8988T (cell line): ENCODE results near the gene NEO1.

Experiments used
- DNase-seq: peaks from one replicate; pipeline ENCODE4 v3.0.0; 2011

The NEO1 gene

DNA sequence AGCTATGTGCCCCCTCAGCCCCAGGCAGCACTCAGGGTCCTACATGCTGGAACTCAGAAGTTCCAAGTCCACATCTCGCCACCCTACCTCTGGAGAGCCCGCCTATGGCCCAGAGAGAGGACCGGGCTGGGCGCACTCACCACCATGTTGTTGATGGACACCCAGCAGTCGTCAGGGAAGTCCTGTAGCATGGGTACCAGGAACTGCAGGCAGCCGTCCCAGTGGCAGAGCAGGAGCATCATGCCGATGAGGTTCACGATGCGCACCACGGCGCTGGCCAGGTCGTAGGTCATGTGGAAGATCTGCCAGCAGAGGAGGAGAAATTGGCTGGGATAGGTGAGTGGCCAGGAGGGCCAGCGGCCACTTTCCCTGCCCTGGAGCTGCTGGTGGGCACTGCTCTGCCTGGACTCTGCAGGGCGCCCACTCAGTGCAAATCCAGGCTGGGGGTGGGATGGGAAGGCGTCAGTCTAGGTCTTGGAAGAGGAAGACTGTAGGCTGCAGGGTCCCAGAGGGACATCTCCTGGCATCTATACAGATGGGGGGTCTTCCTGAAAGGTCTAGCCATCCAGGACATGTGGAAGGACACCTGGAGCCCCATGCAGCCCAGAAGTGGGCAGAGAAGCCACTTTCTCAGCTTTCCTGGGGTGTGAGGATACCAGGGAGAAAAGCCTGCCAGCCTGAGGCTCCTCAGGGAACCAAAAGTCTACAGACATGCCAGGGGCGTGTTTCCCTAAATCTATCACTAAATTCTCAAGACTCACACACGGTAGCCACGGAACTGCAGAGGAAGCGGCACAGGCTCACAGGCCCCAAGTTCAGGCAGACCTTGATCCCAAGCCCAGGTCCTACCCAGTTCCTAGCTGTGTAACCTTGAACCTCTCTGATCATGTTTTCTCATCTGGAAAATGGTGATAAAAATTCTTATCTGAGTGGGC, 280.0 kb downstream of the NEO1 start:
- no peak for DNase-seq

DNA sequence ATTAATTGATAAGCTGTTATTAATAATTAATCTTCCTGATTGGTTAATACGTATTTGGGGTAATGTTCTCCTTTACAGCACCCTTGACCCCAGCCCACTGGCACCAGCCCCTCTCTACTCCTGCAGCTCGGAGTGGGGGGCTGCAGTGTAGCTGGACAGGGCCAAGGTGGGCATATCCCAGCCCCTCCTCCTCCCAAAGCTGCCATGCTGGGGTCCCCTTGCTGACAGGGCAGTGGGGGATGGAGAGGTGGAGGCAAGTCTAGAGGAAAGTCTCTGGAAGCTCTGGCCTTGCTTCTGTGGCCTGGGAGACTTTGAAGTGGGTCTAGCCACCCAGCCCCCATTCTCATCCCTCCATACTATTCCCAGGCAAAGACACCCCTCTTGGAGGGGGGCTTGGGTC, 280.7 kb downstream of the NEO1 start:
- DNase-seq, result no peak

DNA sequence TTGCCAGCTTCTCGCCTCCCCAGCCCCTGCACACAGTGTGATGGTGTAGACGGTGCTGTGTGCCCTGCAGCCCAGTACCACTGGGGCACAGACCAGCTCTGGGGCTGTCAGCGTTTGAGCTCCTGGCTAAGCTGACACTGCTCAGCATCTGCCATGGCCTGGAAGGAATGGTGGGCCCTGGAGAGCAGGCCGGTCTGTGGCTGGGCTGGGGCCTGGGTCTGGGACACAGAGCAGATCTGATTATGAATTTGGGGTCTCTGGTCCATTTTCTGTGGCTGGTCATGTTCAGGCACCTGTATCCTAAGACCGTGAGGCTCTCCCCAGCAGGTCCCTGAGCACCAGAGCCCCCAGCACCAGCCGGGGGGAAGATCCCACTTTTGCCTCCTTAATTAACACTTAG, 281.8 kb downstream of the NEO1 start:
- DNase-seq, result no peak

DNA sequence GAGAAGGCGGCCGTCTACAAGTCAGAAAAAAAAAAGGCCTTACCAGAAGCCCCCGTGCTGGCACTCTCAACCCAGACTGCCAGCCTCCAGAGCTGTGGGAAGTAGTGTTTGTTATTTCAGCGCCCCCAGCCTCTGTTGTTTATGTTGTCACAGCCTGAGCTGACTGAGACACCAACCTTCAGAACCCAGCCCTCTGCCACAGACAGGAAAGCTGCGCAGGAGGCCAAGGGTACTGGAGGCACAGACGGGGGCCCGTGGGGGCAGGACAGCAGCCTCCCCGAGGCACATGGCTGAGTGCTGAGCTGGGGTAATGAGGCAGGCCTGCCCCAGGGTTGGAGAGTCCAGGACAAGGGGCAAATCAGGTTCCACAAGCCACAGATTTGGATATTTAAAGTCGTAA, 282.8 kb downstream of the NEO1 start:
- no peak for DNase-seq

DNA sequence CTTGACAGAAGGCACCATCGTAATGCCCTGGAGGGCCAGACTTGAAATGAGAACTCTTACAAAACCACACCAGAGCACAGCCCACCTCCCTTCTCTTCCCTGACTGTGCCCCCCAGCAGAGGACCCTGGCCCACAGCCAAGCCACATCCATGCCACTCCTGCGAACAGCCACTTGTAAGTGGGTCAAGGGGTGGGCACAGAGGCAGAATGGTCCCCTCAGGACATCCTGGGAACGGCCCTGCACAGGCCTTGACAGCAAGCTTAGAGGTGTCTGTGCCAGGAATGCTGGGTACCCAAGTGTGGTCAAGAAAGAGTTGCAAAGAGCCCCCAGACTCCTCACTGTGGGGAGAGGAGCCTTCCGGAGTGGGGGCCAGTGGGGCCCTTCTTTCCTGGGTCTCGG, 283.2 kb downstream of the NEO1 start:
- DNase-seq, result no peak

DNA sequence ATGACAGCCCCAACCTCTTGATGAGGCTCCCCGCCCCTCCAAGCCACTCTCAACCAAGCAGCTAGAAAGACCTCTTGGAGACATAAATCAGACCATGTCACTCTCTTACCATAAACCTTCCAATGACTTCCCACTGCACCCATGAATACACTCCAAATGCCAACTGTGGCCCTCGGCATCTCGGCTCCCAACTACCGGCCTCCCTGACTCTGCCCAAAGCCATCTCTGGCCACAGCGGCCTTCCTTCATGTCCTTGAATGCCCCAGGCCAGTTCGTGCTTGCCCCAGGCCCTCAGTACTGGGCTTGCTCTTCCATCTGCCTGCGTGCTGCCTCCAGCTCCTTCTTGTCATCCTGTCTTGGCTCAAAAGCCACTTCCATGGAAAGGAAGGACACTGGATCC, 284.5 kb downstream of the NEO1 start:
- no peak for DNase-seq

DNA sequence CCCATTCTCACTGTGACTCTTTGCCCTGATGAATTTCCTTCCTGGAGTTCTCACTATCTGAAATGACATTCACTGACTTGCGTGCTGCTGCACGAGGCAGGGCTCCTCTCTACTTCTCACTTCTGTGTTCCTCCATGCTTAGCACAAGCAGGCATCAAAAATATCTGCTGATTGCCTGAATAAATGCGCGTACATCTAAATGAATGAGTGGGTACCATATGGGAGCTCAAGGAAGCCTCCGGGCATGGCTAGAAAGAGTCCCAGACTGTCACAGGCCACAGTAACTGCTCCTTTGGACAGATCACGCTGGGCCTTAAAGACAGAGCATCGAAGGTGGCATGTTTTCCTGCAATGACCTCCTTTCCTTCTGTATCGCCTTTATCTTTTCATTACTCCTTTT, 284.9 kb downstream of the NEO1 start:
- DNase-seq, result no peak

DNA sequence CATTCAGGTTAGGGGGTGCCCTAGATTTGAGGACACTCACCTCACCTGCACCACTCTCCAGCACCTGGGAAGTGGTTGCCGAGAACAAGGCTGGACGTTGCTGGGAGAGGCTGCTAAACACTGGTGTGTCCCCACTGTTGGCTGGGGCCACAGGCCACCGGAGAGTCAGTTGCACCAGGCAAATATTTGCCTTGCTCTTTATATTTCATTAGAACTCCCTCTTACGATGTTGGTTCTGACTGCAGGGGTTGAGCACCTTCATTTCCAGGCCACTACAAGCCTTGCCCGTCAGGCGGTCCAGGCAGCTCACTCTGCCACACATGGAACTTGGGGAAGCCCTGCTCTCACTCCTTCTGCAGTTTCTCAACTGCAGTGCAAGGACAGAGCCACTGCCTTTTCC, 285.8 kb downstream of the NEO1 start:
- no peak for DNase-seq

DNA sequence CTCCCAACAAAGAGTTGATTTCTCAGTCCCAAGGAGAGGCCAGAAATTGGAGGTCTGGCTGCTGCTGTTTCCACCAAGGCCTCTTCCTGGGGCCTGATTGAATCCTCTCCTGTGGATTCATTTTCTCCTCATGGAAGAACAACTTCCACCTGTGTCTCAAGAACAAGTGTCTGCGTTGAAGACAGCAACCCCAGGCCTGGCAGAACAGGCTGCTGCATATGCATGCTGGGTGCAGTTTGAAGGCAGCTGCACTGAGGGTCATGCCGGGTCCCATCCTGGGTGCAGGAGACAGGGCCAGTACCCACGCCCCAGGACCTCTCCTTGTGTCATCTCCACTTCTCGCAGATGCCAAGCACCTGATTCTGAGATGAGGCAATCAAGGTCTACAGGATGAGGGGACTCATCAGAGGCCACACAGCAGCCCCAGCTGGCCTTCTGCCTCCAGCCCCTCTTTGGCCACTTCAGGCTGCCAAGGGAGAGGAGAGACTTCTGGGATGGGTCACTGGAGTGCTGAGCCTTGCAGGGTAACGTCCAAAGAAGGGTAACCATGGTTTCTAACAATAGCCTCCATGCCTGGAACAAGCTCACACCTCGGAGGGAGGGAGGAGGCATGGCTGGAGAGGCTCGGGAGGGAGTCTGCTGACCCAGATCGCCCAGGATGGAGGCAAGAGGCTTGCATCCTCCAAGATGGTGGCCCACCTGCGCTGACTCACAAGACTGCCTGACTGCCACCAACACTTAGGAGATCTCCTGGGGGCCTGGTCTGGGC, 286.5 kb downstream of the NEO1 start:
- no peak for DNase-seq

DNA sequence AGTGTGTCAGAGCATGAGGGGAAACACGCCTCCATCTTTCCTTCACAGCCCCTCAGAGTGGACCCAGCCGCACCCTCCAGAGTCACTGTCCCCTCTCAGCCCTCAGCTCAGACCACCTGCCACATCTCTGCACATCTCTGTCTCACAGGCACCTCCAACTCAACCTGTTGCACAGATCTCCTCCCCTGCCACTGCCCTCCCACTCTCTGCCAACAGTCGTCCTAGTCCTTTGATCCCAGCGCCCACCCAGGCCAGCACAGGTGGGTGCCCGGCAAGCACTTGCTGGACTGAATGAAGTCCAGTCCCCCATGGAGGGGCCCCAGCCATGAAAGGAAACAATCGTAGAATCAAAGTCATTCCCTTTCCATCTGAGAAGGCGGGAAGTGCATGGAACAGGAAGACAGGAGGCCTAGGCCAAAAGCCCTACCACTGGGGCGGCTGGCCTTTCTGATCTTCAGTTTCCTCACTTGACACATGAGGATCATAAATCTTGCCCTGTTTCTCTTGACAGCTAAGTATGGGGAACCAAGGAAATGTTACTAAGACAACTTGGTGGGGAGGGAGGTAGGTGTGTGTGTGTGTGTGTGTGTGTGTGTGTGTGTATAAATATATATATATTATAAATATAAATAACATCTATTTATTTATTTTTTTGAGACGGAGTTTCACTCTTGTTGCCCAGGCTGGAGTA, 288.4 kb downstream of the NEO1 start:
- DNase-seq, result no peak

DNA sequence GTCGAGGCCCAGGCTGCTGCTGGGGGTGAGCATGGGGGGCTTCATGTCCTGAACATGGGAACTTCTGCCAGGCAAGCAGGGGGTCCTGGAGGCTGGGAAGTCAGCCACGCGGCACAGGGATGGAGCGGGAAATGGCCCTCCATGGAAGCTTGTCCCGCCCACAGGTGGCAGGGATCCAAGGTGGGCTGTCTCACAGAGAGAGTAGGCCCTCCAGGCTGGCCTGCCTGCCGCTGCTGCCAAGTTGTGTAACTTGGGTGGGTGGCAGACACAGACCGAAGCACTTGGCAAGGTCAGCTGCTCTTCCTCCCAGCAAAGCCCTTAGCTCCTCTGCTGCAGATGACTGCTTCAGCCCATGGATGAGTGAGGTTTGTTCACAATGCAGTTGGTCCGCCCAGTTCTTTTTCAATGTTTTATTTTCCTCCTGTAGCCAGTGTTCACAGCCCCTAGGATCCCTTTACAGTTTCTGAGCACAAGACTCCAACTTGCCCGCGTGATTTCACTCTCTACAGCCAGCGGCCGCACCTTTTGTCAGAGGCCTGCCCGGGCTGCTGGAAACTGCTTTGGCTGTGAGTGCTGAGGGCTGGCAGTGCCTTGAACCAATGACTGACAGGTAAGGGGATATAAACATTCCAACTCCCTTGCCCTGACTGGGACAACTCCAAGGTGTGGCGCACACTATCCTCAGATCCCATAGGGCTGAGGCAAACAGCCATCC, 289.8 kb downstream of the NEO1 start:
- no peak for DNase-seq

DNA sequence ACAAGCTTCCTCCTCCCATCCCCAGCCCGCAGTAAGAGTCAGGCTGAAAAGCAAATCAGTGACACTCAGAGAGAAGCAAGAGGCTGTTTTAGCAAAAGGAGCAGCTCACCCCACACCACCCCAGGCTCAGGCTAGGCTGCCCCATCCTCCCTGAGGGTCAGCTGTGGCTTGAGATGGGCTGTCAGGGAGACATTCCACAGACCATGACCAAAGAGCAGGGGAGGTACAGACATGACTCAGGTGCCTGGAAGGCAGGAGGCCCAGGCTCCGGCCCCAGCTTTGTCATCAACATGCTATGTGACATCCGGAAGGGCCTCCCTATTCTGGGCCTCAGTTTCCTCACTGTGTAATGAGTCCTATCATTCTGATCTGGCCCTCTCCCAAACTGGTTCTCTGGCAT, 291.8 kb downstream of the NEO1 start:
- no peak for DNase-seq

DNA sequence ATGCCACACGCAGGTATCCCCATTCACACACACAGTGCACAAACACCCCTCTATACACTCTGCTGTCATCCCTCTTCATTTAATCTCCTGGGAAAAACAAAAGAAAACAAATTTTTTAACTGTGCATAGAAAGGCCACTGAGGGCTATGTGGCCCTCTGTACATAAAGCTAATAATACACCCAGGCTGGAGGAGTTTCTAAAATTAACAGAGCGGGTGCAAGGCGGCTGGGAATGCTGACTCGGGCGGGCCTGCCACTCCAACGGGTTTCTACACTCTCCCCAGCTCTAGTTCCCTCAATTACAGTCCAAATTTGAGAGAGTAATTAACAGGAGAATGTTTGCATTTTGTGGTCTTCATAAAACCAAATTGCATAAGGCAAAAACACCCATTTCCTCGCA, 293.4 kb downstream of the NEO1 start:
- no peak for DNase-seq

DNA sequence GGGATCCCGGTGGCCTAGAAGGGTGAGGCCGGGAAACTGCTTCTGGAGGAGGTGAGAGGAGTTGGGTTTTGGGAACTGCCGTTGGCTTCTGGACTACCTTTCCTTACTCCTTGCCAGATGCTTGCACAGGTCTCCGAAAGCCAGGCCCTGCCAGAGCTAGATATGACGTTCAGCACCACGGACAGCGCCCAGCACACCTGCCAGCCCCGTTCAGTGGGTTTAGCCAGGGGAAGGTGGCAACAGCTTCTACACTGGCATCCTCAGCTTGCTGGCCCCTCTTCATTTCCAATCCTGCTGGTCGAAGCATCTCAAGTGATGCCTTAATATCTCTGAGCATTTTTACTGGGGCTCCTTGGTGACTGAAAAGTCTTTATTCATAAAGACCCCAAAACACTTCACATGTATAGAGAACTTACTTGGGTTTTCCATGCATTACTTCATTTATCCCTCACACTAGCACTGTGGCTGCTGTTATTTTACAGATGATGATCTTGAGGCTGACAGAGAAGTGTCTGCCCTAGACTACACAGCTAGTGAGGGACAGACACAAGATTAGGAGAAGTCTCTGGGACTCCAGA, 294.6 kb downstream of the NEO1 start:
- DNase-seq, result no peak

DNA sequence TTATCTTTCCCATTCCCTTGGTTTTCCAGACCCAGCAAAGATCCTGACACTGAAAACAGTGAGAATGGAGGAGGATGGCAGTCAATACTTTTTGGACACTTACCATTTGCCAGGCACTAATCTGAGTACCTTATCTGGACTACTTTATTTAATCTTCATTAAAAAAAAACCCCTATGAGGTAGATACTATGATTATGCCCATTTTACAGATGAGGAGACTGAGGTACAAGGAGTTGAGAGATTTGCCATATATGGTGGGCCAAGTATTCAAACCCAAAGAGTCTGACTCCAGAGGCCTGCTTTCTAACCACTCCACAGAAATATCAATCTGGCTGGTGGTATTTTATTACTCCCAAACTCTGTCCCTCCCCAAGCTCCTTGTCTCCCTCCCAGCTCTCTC, 296.9 kb downstream of the NEO1 start:
- no peak for DNase-seq

DNA sequence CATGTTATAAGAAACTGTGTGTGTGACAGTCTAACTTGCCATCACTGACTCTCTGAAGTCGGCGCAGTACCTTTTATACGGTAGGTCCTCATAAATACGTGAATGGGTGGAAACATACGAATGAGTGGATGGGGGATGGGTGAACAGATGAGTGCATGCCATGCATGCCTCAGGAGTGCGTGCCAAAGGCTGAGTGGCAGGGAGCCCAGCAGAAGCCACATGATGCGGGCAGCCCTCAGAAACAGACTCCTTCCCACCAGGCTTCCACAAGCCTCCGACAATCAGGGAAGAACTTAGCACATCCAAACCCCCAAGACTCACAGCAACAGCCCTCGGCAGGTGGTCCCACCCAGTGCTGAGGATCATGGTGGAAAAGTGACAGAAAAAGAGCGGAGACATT, 299.8 kb downstream of the NEO1 start:
- no peak for DNase-seq

DNA sequence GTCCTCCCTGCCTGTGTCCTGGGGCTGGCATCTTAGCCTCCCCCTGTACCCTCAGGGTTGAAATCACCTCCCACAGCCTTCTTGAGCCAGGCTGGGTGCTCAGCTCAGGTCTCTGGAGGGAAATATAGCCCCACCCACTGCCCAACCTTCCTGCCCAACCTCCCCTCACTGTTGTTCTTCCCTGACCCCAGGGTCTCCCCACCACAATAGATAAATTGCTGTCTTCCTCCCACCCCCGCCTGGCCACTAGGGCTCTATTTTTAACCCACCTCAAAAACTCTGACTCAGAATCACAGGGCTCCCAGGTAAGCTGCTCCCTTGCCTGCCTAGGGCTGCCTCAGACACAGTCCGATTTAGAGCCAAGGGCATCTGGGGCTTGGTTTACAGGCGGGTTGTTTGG, 301.5 kb downstream of the NEO1 start:
- no peak for DNase-seq

DNA sequence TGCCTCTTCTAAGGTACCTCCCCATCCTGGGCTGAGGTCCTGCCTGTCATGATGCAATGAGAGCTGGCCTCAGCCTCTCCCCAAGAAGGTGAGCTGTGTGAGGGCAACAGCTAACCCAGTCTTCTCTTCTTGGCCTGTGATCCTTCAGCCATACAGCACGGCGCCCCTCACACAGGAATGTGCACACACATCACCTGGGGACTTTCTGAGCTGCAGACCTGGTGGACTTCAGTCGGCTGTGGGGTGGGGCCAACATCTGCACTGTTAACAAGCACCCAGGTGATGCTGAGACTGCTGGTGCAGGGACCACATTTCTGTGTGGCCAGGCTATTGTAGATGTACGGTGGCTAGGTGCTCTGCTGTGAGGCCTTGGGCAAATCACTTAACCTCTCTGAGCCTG, 302.0 kb downstream of the NEO1 start:
- DNase-seq, result no peak
